Karpas-422 (cell line): ENCODE data around the gene BMI1. TPM values are rescaled to one million over a fixed set of nuclear protein-coding genes. Genes with fewer than 3 reads are reported as not detected.

Experiments used
- DNase-seq: peaks from one replicate; pipeline ENCODE4 v3.0.0-alpha.2; 2015
- H2AFZ ChIP-seq: fragments of 200-600 bp; sonication (generic); 2 replicates; pipeline ENCODE4 v1.6.1; 2014; ENCODE audit warnings: antibody characterized with exemption, low read length, mixed read lengths
- H3K27ac ChIP-seq: fragments of 200-600 bp; sonication (generic); 2 replicates; pipeline ENCODE4 v1.5.1; 2014; ENCODE audit warnings: mild to moderate bottlenecking, low read length, moderate library complexity
- H3K27me3 ChIP-seq: fragments of 200-600 bp; sonication (generic); 2 replicates; pipeline ENCODE4 v1.6.1; 2014; ENCODE audit warnings: low read length, mixed read lengths
- H3K36me3 ChIP-seq: fragments of 200-600 bp; sonication (generic); 2 replicates; pipeline ENCODE4 v1.6.1; 2014; ENCODE audit warnings: low read length, mixed read lengths; ENCODE audit not compliant: insufficient read depth
- H3K4me1 ChIP-seq: fragments of 200-600 bp; sonication (generic); 2 replicates; pipeline ENCODE4 v1.6.1; 2014; ENCODE audit warnings: mild to moderate bottlenecking, low read length, mixed read lengths
- H3K4me2 ChIP-seq: fragments of 200-600 bp; sonication (generic); 2 replicates; pipeline ENCODE4 v1.6.1; 2014; ENCODE audit warnings: low read length, low read depth, mild to moderate bottlenecking; ENCODE audit not compliant: poor library complexity, severe bottlenecking
- H3K4me3 ChIP-seq: fragments of 200-600 bp; sonication (generic); 2 replicates; pipeline ENCODE4 v1.5.1; 2014; ENCODE audit warnings: mild to moderate bottlenecking, antibody characterized with exemption, low read length, mixed read lengths
- H3K79me2 ChIP-seq: fragments of 200-600 bp; sonication (generic); 2 replicates; pipeline ENCODE4 v1.6.1; 2014; ENCODE audit warnings: mild to moderate bottlenecking, low read length, mixed read lengths
- H3K9ac ChIP-seq: fragments of 200-600 bp; sonication (generic); 2 replicates; pipeline ENCODE4 v1.6.0; 2014; ENCODE audit warnings: low read length
- H3K9me2 ChIP-seq: fragments of 200-600 bp; sonication (generic), shearing (Covaris generic); replicated peaks from 2 replicates; pipeline ENCODE4 v1.6.0; 2014; ENCODE audit warnings: mild to moderate bottlenecking, low read length, moderate library complexity; ENCODE audit not compliant: insufficient read depth
- H3K9me3 ChIP-seq: fragments of 300-700, 200-600 bp; sonication (generic); 2 replicates; pipeline ENCODE4 v1.6.1; 2014; ENCODE audit warnings: low read length, mixed read lengths
- H4K20me1 ChIP-seq: fragments of 200-600 bp; sonication (generic); 2 replicates; pipeline ENCODE4 v1.6.1; 2014; ENCODE audit warnings: mild to moderate bottlenecking, antibody characterized with exemption, low read length, low read depth; ENCODE audit not compliant: insufficient read depth
- total RNA-seq: library from RNA; depleted of rRNA; stranded (reverse); fragments of >200 nt; shearing (Covaris generic); gene quantifications from 2 replicates; pipeline ENCODE4 v1.2.3, GENCODE V29; 2014; ENCODE audit warnings: low replicate concordance

BMI1 gene
- total RNA-seq, 1 experiment from 2014 or later = 30.4 TPM

DNA sequence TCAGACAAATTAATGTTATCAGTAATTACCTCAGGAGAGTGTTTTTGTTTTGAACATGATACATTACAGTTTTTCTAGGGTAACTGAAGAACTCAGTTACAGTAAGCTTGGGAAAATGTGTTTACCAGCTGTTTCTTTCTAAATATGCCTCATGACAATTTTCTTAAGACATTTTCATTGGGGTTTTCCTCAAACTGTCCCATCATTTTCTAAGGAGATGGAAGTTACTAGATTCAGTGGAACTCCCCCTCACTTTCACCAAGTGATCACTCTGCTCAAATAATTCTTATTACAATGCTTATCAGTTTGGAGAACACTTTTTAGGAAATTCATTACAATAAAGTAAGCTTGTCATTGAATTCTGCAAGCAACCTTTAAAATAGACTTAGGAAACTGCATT, 18.0 kb downstream of the BMI1 start:
- Histone ChIP-seq H2AFZ (no peak overlapping the region), H3K27ac (no peak overlapping the region), H4K20me1 (no peaks in the 10 kb centered on the region), H3K27me3 (no peaks in the 10 kb centered on the region; the same call in 1 of the 2 replicates), H3K4me2 (peak overlapping the region; percentile 21), H3K36me3 (no peaks in the 10 kb centered on the region), H3K4me1 (peaks cover 30% of the 10 kb centered on the region), H3K4me3 (no peak overlapping the region), H3K79me2 (no peaks in the 10 kb centered on the region), H3K9me3 (no peaks in the 10 kb centered on the region), H3K9ac (no peak overlapping the region), H3K9me2 (no peaks in the 10 kb centered on the region)
- no peak for DNase-seq

DNA sequence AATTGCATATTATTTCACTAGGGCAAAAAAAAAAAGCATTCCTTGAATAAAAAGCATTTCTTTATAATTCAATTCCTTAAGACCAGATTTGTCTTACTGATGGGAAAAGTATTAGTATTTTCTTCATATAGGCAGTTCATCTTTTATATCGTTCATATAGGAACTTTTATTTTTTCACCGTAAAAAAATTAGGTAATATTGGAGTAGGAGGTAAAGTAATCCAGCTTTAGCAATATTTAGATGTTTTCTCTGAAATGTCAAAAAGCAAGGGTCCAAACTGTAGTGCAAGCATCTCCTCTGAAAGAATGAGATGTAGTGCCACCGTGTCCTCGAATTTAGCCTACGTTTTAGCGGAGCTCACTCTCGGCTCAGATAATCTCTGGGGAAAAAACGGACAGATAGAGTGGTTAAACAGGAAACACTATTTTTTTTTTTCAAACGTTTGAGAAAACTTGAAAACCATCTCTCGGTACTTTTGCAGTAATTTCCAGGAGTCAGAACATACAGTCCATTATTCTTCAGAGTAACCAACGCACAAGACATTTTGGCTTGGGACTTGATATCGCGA, 18.9 kb downstream of the BMI1 start:
- Histone ChIP-seq H3K36me3 (no peaks in the 10 kb centered on the region), H3K4me2 (peak overlapping the region; percentile 83), H3K4me1 (peaks cover 35% of the 10 kb centered on the region), H3K9me3 (no peaks in the 10 kb centered on the region), H2AFZ (peak overlapping the region; percentile 92), H3K9ac (peak overlapping the region; percentile 81), H3K27ac (no peak overlapping the region), H3K9me2 (no peaks in the 10 kb centered on the region), H3K4me3 (peak overlapping the region; percentile 74), H4K20me1 (no peaks in the 10 kb centered on the region), H3K27me3 (no peaks in the 10 kb centered on the region; the same call in 1 of the 2 replicates), H3K79me2 (no peaks in the 10 kb centered on the region)
- no peak for DNase-seq

DNA sequence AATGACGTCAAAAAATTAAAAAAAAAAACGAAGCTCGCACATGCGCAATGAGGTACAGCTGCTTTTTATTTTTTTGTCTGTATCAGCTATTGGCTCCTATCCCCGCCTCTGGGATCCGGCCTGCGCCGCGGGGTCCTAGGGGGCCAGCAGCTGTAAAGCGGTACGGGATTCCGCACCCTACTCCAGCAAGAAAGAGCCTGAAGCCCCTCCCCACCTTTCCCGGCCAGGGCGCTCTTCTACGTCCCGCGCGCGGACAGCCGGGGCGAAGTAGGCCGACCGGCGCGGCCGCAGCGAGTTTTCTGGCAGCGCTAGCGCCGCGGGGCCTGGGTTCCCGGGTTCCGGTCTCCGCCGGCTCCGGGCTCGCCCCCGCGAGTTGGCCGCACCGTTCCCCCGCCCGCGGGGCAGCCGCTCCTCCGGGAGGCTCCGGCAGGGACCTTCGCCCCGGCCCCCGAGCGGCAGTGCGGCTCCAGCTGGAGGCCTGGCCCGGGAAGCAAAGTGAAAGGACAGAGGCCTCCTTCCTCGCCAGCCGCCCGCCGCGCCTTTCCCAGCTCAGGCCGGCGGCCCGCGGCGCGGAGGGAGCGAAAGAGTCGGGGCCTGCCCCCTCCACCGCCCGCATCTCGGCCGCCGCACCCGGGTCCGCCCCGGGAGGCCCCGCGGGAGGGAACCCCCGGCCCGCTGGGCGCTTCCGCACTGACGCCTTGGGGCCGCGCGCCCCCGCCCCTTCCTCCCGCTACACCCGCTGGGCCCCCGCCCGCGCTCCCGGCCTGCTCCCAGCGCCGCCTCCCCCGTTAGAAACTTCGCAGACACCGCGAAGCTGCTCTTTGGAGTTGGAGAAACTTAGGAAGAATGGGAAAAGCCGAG, 19.7 kb downstream of the BMI1 start:
- peak; percentile 94 for DNase-seq
- no peaks in the 10 kb centered on the region for H3K36me3 ChIP-seq
- H3K79me2 ChIP-seq = no peaks in the 10 kb centered on the region
- peak overlapping the region; percentile 92 for H2AFZ ChIP-seq
- H3K27me3 ChIP-seq = no peaks in the 10 kb centered on the region; the same call in 1 of the 2 replicates
- H3K27ac ChIP-seq = no peak overlapping the region
- peak overlapping the region; percentile 83 for H3K4me2 ChIP-seq
- no peaks in the 10 kb centered on the region for H3K9me2 ChIP-seq
- no peaks in the 10 kb centered on the region for H4K20me1 ChIP-seq
- peaks cover 35% of the 10 kb centered on the region for H3K4me1 ChIP-seq
- H3K9ac ChIP-seq = peak overlapping the region; percentile 81
- H3K9me3 ChIP-seq = no peaks in the 10 kb centered on the region
- H3K4me3 ChIP-seq = peak overlapping the region; percentile 74

DNA sequence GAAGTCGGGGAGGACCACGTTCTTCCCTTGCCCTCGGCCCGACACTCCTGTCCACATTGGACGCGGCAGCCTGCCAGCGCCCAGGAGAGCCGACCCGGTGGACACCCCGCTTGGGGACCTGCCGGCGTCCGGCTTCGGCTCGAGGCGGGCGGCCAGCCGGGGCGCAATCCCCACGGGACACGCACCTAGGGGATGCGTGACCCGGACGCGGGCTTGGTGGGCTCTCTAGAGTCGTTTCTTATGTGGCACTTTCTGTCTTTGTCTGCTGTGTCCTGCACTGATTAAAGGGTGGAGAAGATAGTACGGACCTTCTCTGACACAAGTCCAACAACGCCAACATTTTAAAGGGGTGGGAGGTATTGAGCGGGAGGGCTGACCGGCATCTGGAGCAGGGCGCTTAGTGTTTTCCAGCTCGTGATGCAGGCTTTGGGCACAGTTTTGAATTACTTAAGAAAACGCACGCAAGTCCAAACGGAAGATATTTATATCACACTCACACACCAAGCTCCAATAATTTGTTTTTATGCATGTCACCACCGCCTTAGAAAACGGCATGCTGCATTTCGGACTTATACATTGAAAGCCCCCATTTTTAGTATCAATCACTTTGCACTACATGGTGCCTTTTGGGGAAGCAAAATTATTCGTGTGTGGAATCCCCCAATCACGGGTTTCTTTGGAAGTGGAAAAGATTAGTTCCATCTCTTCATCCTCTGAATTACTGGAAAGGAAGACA, 20.5 kb downstream of the BMI1 start:
- Histone ChIP-seq H3K27me3 (no peaks in the 10 kb centered on the region; the same call in 1 of the 2 replicates), H3K9me3 (no peaks in the 10 kb centered on the region), H3K79me2 (no peaks in the 10 kb centered on the region), H3K4me3 (peak overlapping the region; percentile 74), H3K9me2 (no peaks in the 10 kb centered on the region), H3K4me1 (peaks cover 35% of the 10 kb centered on the region), H3K4me2 (peak overlapping the region; percentile 83), H3K27ac (no peak overlapping the region), H4K20me1 (no peaks in the 10 kb centered on the region), H2AFZ (peak overlapping the region; percentile 92), H3K9ac (peak overlapping the region; percentile 81), H3K36me3 (no peaks in the 10 kb centered on the region)
- no peak for DNase-seq

DNA sequence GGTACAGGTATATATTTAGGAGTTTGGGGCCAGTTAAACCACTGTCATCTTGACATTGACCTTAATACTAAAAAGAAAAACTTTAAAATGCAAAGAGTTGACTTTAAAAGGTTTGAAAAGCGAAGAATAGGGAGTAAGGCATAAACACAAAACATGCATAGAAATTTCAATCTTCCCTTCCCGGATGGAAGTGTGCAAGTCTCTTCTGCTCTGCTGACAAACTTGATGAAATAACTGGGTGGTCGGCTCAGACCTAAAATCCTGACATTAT, 21.0 kb downstream of the BMI1 start:
- Histone ChIP-seq H4K20me1 (no peaks in the 10 kb centered on the region), H3K27me3 (no peaks in the 10 kb centered on the region; the same call in 1 of the 2 replicates), H3K79me2 (no peaks in the 10 kb centered on the region), H3K4me2 (no peak overlapping the region), H3K4me3 (no peak overlapping the region), H3K9ac (no peak overlapping the region), H2AFZ (no peak overlapping the region), H3K36me3 (no peaks in the 10 kb centered on the region), H3K27ac (no peak overlapping the region), H3K4me1 (peaks cover 35% of the 10 kb centered on the region), H3K9me3 (no peaks in the 10 kb centered on the region), H3K9me2 (no peaks in the 10 kb centered on the region)
- no peak for DNase-seq

DNA sequence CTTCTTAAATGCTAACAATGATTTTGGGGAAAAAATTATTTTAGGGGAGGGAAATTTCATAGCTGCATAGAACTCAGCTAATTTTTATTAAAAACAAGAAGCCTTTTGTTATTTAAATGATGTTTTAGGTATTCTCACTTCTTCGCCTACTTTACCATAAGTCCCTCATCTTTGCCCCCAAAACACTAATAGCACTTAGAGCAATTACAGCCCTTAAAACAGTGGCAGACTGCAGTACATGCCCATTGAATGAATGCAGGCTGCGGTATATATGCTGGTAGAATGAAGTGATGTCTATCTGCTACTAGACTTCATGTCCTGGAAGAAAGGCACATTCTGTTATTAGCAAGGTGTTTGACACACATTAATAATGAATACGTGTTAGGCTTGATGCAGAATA, 21.5 kb downstream of the BMI1 start:
- no peak overlapping the region for H3K4me2 ChIP-seq
- H3K4me3 ChIP-seq = no peak overlapping the region
- no peaks in the 10 kb centered on the region for H3K9me2 ChIP-seq
- no peaks in the 10 kb centered on the region for H3K79me2 ChIP-seq
- no peak overlapping the region for H3K27ac ChIP-seq
- no peak overlapping the region for H3K9ac ChIP-seq
- no peaks in the 10 kb centered on the region; the same call in 1 of the 2 replicates for H3K27me3 ChIP-seq
- no peak for DNase-seq
- no peak overlapping the region for H2AFZ ChIP-seq
- no peaks in the 10 kb centered on the region for H4K20me1 ChIP-seq
- H3K4me1 ChIP-seq = peaks cover 35% of the 10 kb centered on the region
- H3K9me3 ChIP-seq = no peaks in the 10 kb centered on the region
- H3K36me3 ChIP-seq = no peaks in the 10 kb centered on the region

DNA sequence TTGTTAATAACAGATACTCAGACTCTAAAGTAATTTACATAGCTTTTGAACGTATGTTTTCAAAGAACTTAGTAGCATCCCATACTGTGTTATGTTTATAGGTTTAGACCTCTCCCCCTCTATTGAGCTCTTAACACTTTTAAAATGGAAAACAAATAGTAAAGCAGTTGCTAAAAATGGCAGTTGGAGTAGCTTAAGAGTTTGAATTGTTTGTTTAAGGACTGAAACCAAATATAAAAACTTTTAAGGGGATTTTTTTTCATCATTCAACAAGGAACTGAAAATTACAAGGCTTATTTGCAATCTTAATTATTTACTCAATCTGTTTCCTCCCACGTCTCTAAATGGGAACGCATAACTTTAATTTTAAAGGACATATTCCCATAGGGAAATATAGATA, 22.8 kb downstream of the BMI1 start:
- H3K9ac ChIP-seq = no peak overlapping the region
- no peaks in the 10 kb centered on the region; the same call in 1 of the 2 replicates for H3K27me3 ChIP-seq

DNA sequence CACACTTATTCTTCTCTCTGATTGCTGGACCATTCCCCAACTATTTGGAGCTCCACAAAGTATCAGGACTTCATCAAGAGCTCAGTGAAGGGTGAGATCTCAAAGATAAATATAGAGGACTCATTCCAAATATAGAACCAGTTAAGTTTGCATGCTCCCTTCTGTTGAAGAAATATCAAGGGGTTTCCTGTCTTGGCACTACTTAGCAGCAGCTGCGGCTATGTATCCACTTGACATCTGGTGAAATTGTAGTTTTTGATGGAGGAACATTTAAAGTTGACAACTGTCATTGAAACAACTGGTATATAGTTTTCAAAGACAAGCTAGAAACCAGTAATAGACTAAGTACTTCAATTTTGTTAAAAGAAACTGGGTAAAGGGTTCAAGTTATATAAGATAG, 23.4 kb downstream of the BMI1 start:
- no peaks in the 10 kb centered on the region for H4K20me1 ChIP-seq
- H3K27ac ChIP-seq = no peak overlapping the region
- peaks cover 21% of the 10 kb centered on the region for H3K4me1 ChIP-seq
- no peak overlapping the region for H3K4me2 ChIP-seq
- no peaks in the 10 kb centered on the region for H3K36me3 ChIP-seq
- H3K9ac ChIP-seq = no peak overlapping the region
- no peaks in the 10 kb centered on the region for H3K9me2 ChIP-seq
- no peaks in the 10 kb centered on the region for H3K79me2 ChIP-seq
- DNase-seq = no peak
- no peak overlapping the region for H3K4me3 ChIP-seq
- no peaks in the 10 kb centered on the region; the same call in 1 of the 2 replicates for H3K27me3 ChIP-seq
- H2AFZ ChIP-seq = no peak overlapping the region
- H3K9me3 ChIP-seq = no peaks in the 10 kb centered on the region

More for the DNA sequence above, 22.8 kb downstream of the BMI1 start:
- no peak for DNase-seq
- Histone ChIP-seq H3K4me2 (no peak overlapping the region), H3K79me2 (no peaks in the 10 kb centered on the region), H3K27ac (no peak overlapping the region), H3K4me3 (no peak overlapping the region), H2AFZ (no peak overlapping the region), H3K9me3 (no peaks in the 10 kb centered on the region), H3K9me2 (no peaks in the 10 kb centered on the region), H4K20me1 (no peaks in the 10 kb centered on the region), H3K36me3 (no peaks in the 10 kb centered on the region), H3K4me1 (peaks cover 25% of the 10 kb centered on the region)
